Activated naive CD4-positive, alpha-beta T cell treated with anti-CD3 and anti-CD28 coated beads, Interleukin-2, amount 50 U/mL, for 72 hours (primary cell): ENCODE data around the gene HAPLN3. TPM values are rescaled to one million over a fixed set of nuclear protein-coding genes. Genes with fewer than 3 reads are reported as not detected.

ENCODE experiments used
- ATAC-seq, 2 donors: fragments of 150-1000 bp; cut with Tn5 transposase; 2 replicates each; pipeline ENCODE4 v1.10.0; 2021; ENCODE audit warnings: mild to moderate bottlenecking in 2 of 2, moderate library complexity in 2 of 2
- DNase-seq, 2 donors: peaks; one replicate each; pipeline ENCODE4 v3.0.0; 2021 to 2022; ENCODE audit warnings: low spot score in 2 of 2
- H3K27ac Mint-ChIP-seq, 2 donors: one replicate each; pipeline ENCODE4 v1.8.0; 2022; ENCODE audit warnings: mild to moderate bottlenecking in 2 of 2, mixed read lengths in 2 of 2
- H3K36me3 Mint-ChIP-seq, 2 donors: one replicate each; pipeline ENCODE4 v1.8.0; 2022; ENCODE audit warnings: mixed read lengths in 2 of 2
- H3K9me3 Mint-ChIP-seq, 2 donors: one replicate each; pipeline ENCODE4 v1.8.0; 2022; ENCODE audit warnings: mixed read lengths in 2 of 2
- total RNA-seq, 2 donors: library from RNA; stranded (reverse); gene quantifications; one replicate each; pipeline ENCODE4 v1.2.3, GENCODE V29; 2022

HAPLN3 gene
- total RNA-seq, 2 donors from 2014 or later: 25.6 to 80.8 TPM

- Mint-ChIP-seq H3K27ac (no peak overlapping the region), H3K36me3 (no peaks in the 10 kb centered on the region), H3K9me3 (no peaks in the 10 kb centered on the region)
- ATAC-seq (no peak), DNase-seq (no peak)
Measured at GRCh38 chr15:88902221-88902835, 7.0 kb upstream of the HAPLN3 start.

GRCh38 chr15:88901508-88902220, 6.3 kb upstream of the HAPLN3 start:
- ATAC-seq (no peak), DNase-seq (no peak)
- no peaks in the 10 kb centered on the region for H3K36me3 Mint-ChIP-seq
- H3K27ac Mint-ChIP-seq: peak overlapping the region in 1 of 2 donors; percentile 44
- no peaks in the 10 kb centered on the region for H3K9me3 Mint-ChIP-seq

GRCh38 chr15:88900982-88901418, 5.7 kb upstream of the HAPLN3 start:
- DNase-seq (no peak), ATAC-seq (no peak)
- H3K27ac Mint-ChIP-seq: peak overlapping the region in 1 of 2 donors; percentile 18

GRCh38 chr15:88900309-88900981, 5.1 kb upstream of the HAPLN3 start:
- Mint-ChIP-seq H3K36me3 (no peaks in the 10 kb centered on the region), H3K9me3 (no peaks in the 10 kb centered on the region), H3K27ac (peak overlapping the region in 1 of 2 donors; percentile 18)
- DNase-seq (no peak), ATAC-seq (no peak)

More at GRCh38 chr15:88900982-88901418, 5.7 kb upstream of the HAPLN3 start:
- no peaks in the 10 kb centered on the region for H3K36me3 Mint-ChIP-seq
- H3K9me3 Mint-ChIP-seq: no peaks in the 10 kb centered on the region

GRCh38 chr15:88899251-88899650, 3.9 kb upstream of the HAPLN3 start:
- no peak for ATAC-seq

GRCh38 chr15:88898736-88899135, 3.4 kb upstream of the HAPLN3 start:
- DNase-seq (no peak), ATAC-seq (no peak)
- Mint-ChIP-seq H3K27ac (no peak overlapping the region), H3K36me3 (no peaks in the 10 kb centered on the region), H3K9me3 (no peaks in the 10 kb centered on the region)

More at GRCh38 chr15:88899251-88899650, 3.9 kb upstream of the HAPLN3 start:
- Mint-ChIP-seq H3K9me3 (no peaks in the 10 kb centered on the region), H3K27ac (no peak overlapping the region), H3K36me3 (no peaks in the 10 kb centered on the region)
- no peak for DNase-seq

GRCh38 chr15:88897456-88898194, 2.3 kb upstream of the HAPLN3 start:
- ATAC-seq: peak; percentile 35 to 68
- no peaks in the 10 kb centered on the region for H3K36me3 Mint-ChIP-seq

GRCh38 chr15:88897142-88897455, 1.8 kb upstream of the HAPLN3 start:
- no peak overlapping the region for H3K27ac Mint-ChIP-seq
- H3K36me3 Mint-ChIP-seq: no peaks in the 10 kb centered on the region
- no peaks in the 10 kb centered on the region for H3K9me3 Mint-ChIP-seq
- DNase-seq: no peak
- no peak for ATAC-seq

More at GRCh38 chr15:88897456-88898194, 2.3 kb upstream of the HAPLN3 start:
- peak overlapping the region in 1 of 2 donors; percentile 79 for H3K27ac Mint-ChIP-seq
- no peaks in the 10 kb centered on the region for H3K9me3 Mint-ChIP-seq
- peak in 1 of 2 donors; percentile 61 for DNase-seq

- Mint-ChIP-seq H3K27ac (no peak overlapping the region), H3K9me3 (no peaks in the 10 kb centered on the region), H3K36me3 (no peaks in the 10 kb centered on the region)
- DNase-seq (no peak), ATAC-seq (no peak)
Measured at GRCh38 chr15:88896333-88897033, 1.1 kb upstream of the HAPLN3 start.

GRCh38 chr15:88894348-88894818, 961 bp downstream of the HAPLN3 start:
- Mint-ChIP-seq H3K36me3 (no peaks in the 10 kb centered on the region), H3K9me3 (no peaks in the 10 kb centered on the region), H3K27ac (peak overlapping the region; percentile 82 to 85)
- DNase-seq (peak; percentile 78 to 91), ATAC-seq (peak; percentile 66)

GRCh38 chr15:88891540-88892254, 3.6 kb downstream of the HAPLN3 start:
- DNase-seq: no peak
- no peaks in the 10 kb centered on the region for H3K9me3 Mint-ChIP-seq
- no peaks in the 10 kb centered on the region for H3K36me3 Mint-ChIP-seq
- no peak for ATAC-seq
- peak overlapping the region in 1 of 2 donors; percentile 70 for H3K27ac Mint-ChIP-seq

- Mint-ChIP-seq H3K27ac (peak overlapping the region; percentile 8 to 70), H3K36me3 (no peaks in the 10 kb centered on the region), H3K9me3 (no peaks in the 10 kb centered on the region)
- ATAC-seq (no peak), DNase-seq (no peak)
Measured at GRCh38 chr15:88890495-88890894, 4.8 kb downstream of the HAPLN3 start.

- Mint-ChIP-seq H3K9me3 (no peaks in the 10 kb centered on the region), H3K27ac (peak overlapping the region in 1 of 2 donors; percentile 68), H3K36me3 (peaks cover 3 to 8% of the 10 kb centered on the region in 2 donors)
- ATAC-seq (no peak), DNase-seq (no peak)
Measured at GRCh38 chr15:88888719-88889118, 6.6 kb downstream of the HAPLN3 start.

- peak overlapping the region in 1 of 2 donors; percentile 18 for H3K27ac Mint-ChIP-seq
- no peak for ATAC-seq
- peaks cover 6 to 12% of the 10 kb centered on the region in 2 donors for H3K36me3 Mint-ChIP-seq
- no peaks in the 10 kb centered on the region for H3K9me3 Mint-ChIP-seq
- DNase-seq: no peak
Measured at GRCh38 chr15:88887068-88887580, 8.2 kb downstream of the HAPLN3 start.

GRCh38 chr15:88882785-88883184, 12.6 kb downstream of the HAPLN3 start:
- H3K9me3 Mint-ChIP-seq: no peaks in the 10 kb centered on the region
- peaks cover 6 to 18% of the 10 kb centered on the region in 2 donors for H3K36me3 Mint-ChIP-seq
- no peak for ATAC-seq
- peak overlapping the region in 1 of 2 donors; percentile 72 for H3K27ac Mint-ChIP-seq
- no peak for DNase-seq
